HCT116 (cell line): ENCODE results near the gene INSR.

Experiments used
- POLR2A ChIP-seq: IDR thresholded peaks from 2 replicates; pipeline ENCODE4 v1.7.0; 2011; ENCODE audit warnings: borderline replicate concordance; ENCODE audit not compliant: insufficient read depth, insufficient read length; ENCODE audit errors: extremely low read depth
- TF ChIP-seq, protein P1 (sequence below), 3 experiments: fragments of 200-600 bp in 1 of 3; sonication (generic) in 1 of 3; IDR thresholded peaks in 2 of 3; conservative IDR thresholded peaks in 1 of 3; 2 replicates each; pipeline ENCODE4 v1.5.1; 2012 to 2017; ENCODE audit warnings: low read depth in 2 of 3, low read length in 2 of 3, antibody characterized with exemption in 1 of 3, borderline replicate concordance in 1 of 3, control low read depth in 1 of 3, mild to moderate bottlenecking in 1 of 3, mixed read lengths in 1 of 3, mixed run types in 1 of 3, moderate library complexity in 1 of 3; ENCODE audit not compliant: insufficient read depth in 1 of 3
- TF ChIP-seq, protein P2 (sequence below): IDR thresholded peaks from 2 replicates; pipeline ENCODE4 v1.6.1; 2012; ENCODE audit warnings: low read depth

DNA sequence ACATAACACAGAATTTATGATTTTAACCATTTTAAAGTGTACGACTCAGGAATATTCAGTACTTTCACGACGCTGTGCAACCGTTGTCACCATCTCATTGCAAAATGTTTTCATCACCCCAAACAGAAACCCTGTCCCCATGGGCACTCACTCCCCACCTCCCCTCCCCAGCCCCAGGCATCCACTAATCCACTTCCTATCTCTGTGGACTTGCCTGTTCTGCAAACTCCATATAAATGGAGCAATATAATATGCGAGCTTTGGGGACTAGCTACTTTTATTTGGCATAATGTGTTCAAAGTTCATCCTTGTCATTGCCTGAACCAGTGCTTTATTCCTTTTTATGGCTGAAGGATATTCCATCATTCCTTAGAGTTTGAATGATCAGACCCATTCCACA, 7.3 kb upstream of the INSR start:
- TF ChIP-seq, protein P1, sequence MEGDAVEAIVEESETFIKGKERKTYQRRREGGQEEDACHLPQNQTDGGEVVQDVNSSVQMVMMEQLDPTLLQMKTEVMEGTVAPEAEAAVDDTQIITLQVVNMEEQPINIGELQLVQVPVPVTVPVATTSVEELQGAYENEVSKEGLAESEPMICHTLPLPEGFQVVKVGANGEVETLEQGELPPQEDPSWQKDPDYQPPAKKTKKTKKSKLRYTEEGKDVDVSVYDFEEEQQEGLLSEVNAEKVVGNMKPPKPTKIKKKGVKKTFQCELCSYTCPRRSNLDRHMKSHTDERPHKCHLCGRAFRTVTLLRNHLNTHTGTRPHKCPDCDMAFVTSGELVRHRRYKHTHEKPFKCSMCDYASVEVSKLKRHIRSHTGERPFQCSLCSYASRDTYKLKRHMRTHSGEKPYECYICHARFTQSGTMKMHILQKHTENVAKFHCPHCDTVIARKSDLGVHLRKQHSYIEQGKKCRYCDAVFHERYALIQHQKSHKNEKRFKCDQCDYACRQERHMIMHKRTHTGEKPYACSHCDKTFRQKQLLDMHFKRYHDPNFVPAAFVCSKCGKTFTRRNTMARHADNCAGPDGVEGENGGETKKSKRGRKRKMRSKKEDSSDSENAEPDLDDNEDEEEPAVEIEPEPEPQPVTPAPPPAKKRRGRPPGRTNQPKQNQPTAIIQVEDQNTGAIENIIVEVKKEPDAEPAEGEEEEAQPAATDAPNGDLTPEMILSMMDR (IDR thresholded peaks at IDR 0.05 in 2 of 3, conservative IDR thresholded peaks at IDR 0.05 in 1 of 3; ENCODE audit: borderline replicate concordance in 1 of 3, insufficient read depth in 1 of 3, low read depth in 2 of 3, low read length in 2 of 3), result no peak
- TF ChIP-seq, protein P2, sequence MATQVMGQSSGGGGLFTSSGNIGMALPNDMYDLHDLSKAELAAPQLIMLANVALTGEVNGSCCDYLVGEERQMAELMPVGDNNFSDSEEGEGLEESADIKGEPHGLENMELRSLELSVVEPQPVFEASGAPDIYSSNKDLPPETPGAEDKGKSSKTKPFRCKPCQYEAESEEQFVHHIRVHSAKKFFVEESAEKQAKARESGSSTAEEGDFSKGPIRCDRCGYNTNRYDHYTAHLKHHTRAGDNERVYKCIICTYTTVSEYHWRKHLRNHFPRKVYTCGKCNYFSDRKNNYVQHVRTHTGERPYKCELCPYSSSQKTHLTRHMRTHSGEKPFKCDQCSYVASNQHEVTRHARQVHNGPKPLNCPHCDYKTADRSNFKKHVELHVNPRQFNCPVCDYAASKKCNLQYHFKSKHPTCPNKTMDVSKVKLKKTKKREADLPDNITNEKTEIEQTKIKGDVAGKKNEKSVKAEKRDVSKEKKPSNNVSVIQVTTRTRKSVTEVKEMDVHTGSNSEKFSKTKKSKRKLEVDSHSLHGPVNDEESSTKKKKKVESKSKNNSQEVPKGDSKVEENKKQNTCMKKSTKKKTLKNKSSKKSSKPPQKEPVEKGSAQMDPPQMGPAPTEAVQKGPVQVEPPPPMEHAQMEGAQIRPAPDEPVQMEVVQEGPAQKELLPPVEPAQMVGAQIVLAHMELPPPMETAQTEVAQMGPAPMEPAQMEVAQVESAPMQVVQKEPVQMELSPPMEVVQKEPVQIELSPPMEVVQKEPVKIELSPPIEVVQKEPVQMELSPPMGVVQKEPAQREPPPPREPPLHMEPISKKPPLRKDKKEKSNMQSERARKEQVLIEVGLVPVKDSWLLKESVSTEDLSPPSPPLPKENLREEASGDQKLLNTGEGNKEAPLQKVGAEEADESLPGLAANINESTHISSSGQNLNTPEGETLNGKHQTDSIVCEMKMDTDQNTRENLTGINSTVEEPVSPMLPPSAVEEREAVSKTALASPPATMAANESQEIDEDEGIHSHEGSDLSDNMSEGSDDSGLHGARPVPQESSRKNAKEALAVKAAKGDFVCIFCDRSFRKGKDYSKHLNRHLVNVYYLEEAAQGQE, result no peak
- no peak for TF ChIP-seq POLR2A
